Liver (tissue), 9 donors: ENCODE results near the gene PRR23E. TPM values are rescaled to one million over a fixed set of nuclear protein-coding genes. Genes with fewer than 3 reads are reported as not detected.

Experiments
- DNase-seq: peaks from one replicate; pipeline ENCODE4 v3.0.0-alpha.2; 2017; ENCODE audit warnings: low spot score
- H3K27ac ChIP-seq, 2 donors: one replicate each; pipeline ENCODE4 v1.7.0; 2013; ENCODE audit warnings: inconsistent platforms in 2 of 2, low read length in 2 of 2, control low read depth in 1 of 2, low read depth in 1 of 2, mild to moderate bottlenecking in 1 of 2
- H3K27me3 ChIP-seq, 4 donors: one replicate each; pipeline versions ENCODE4 v1.6.1 to v1.7.0; 2013; ENCODE audit warnings: low read length in 3 of 4, inconsistent platforms in 1 of 4, mild to moderate bottlenecking in 1 of 4, moderate library complexity in 1 of 4; ENCODE audit not compliant: control insufficient read depth in 4 of 4, insufficient read depth in 4 of 4
- H3K36me3 ChIP-seq, 4 donors: one replicate each; pipeline versions ENCODE4 v1.6.1 to v1.7.0; 2013; ENCODE audit warnings: low read length in 3 of 4, mild to moderate bottlenecking in 3 of 4, low read depth in 1 of 4, moderate library complexity in 1 of 4; ENCODE audit not compliant: control insufficient read depth in 4 of 4, insufficient read depth in 3 of 4
- H3K4me1 ChIP-seq, 4 donors: one replicate each; pipeline versions ENCODE4 v1.6.1 to v1.7.0; 2013; ENCODE audit warnings: low read length in 3 of 4, mild to moderate bottlenecking in 3 of 4, moderate library complexity in 1 of 4; ENCODE audit not compliant: control insufficient read depth in 4 of 4, insufficient read depth in 4 of 4
- H3K4me3 ChIP-seq, 3 donors: one replicate each; pipeline versions ENCODE4 v1.6.1 to v1.7.0; 2013; ENCODE audit warnings: low read length in 3 of 3, control low read depth in 1 of 3, low read depth in 1 of 3, mild to moderate bottlenecking in 1 of 3
- H3K9ac ChIP-seq, 2 donors: one replicate each; pipeline ENCODE4 v1.7.0; 2013; ENCODE audit warnings: low read length in 2 of 2, mild to moderate bottlenecking in 2 of 2, moderate library complexity in 2 of 2, control low read depth in 1 of 2, low read depth in 1 of 2
- H3K9me3 ChIP-seq, 4 donors: one replicate each; pipeline versions ENCODE4 v1.6.1 to v1.7.0; 2013; ENCODE audit warnings: low read length in 3 of 4; ENCODE audit not compliant: control insufficient read depth in 4 of 4
- EGR1 ChIP-seq, 2 donors: IDR thresholded peaks; 2 replicates each; pipeline ENCODE4 v1.6.1; 2016 to 2018; ENCODE audit warnings: antibody characterized with exemption in 2 of 2, low read depth in 2 of 2
- FOXA2 ChIP-seq: IDR thresholded peaks from 2 replicates; pipeline ENCODE4 v1.6.1; 2016; ENCODE audit warnings: antibody characterized with exemption
- HNF4A ChIP-seq, 2 donors: conservative IDR thresholded peaks; 2 replicates each; pipeline ENCODE4 v1.6.1; 2016; ENCODE audit warnings: antibody characterized with exemption in 2 of 2, mild to moderate bottlenecking in 2 of 2
- HNF4G ChIP-seq: IDR thresholded peaks from 2 replicates; pipeline ENCODE4 v1.6.1; 2016; ENCODE audit warnings: antibody characterized with exemption
- JUND ChIP-seq, 2 donors: IDR thresholded peaks; 2 replicates each; pipeline ENCODE4 v1.6.1; 2016; ENCODE audit warnings: antibody characterized with exemption in 2 of 2
- NR2F2 ChIP-seq: IDR thresholded peaks from 2 replicates; pipeline ENCODE4 v1.6.1; 2016; ENCODE audit warnings: antibody characterized with exemption
- RAD21 ChIP-seq, 2 donors: IDR thresholded peaks; 2 replicates each; pipeline ENCODE4 v1.6.1; 2016; ENCODE audit warnings: antibody characterized with exemption in 2 of 2, mild to moderate bottlenecking in 2 of 2
- REST ChIP-seq: IDR thresholded peaks from 2 replicates; pipeline ENCODE4 v1.6.1; 2016; ENCODE audit warnings: antibody characterized with exemption, mild to moderate bottlenecking
- RXRA ChIP-seq, 2 donors: IDR thresholded peaks; 2 replicates each; pipeline ENCODE4 v1.6.1; 2017 to 2018; ENCODE audit warnings: antibody characterized with exemption in 2 of 2, mild to moderate bottlenecking in 1 of 2
- SP1 ChIP-seq: IDR thresholded peaks from 2 replicates; pipeline ENCODE4 v1.6.1; 2018; ENCODE audit warnings: antibody characterized with exemption, mild to moderate bottlenecking
- TAF1 ChIP-seq: conservative IDR thresholded peaks from 2 replicates; pipeline ENCODE4 v1.6.1; 2016; ENCODE audit warnings: antibody characterized with exemption, mild to moderate bottlenecking
- YY1 ChIP-seq: IDR thresholded peaks from 2 replicates; pipeline ENCODE4 v1.6.1; 2016; ENCODE audit warnings: antibody characterized with exemption, mild to moderate bottlenecking
- ZBTB33 ChIP-seq: IDR thresholded peaks from 2 replicates; pipeline ENCODE4 v1.6.1; 2016; ENCODE audit warnings: antibody characterized with exemption
- WGBS: extraction: QIAGEN DNeasy Blood & Tissue Kit; methylation state at CpG from one replicate; pipeline ENCODE4 v1.1.7; 2013; 5-methylcytosine and 5-hydroxymethylcytosine counted together
- polyA plus RNA-seq, 2 donors: library from polyadenylated mRNA; stranded (reverse) in 1 of 2; unstranded in 1 of 2; fragments of 200-250 nt in 1 of 2; fragments of >200 nt in 1 of 2; fragmentation: Nextera tagmentation in 1 of 2; extraction: Ambion mirVana in 1 of 2; gene quantifications; one replicate each; pipeline versions ENCODE4 v1.2.1 to v1.2.3, GENCODE V29; 2013 to 2015
- total RNA-seq, 2 donors: library from RNA; depleted of rRNA; stranded (reverse); fragments of >200 nt; gene quantifications; one replicate each; pipeline ENCODE4 v1.2.3, GENCODE V29; 2014
- TF ChIP-seq, protein P1 (sequence below): fragments of 150-350 bp; IDR thresholded peaks from 2 replicates; pipeline ENCODE4 v1.5.1; 2017; ENCODE audit warnings: improper control_type of control experiment, low read depth, low read length; ENCODE audit not compliant: missing input control
- TF ChIP-seq, protein P2 (sequence below): IDR thresholded peaks from 2 replicates; pipeline ENCODE4 v1.6.1; 2016; ENCODE audit warnings: antibody characterized with exemption
- donor health status: healthy.
- donor health status: healthy.
- donor health status: healthy.
- donor health status: healthy.
- donor health status: healthy.

Gene PRR23E
- total and polyA plus RNA-seq, 4 donors, result not detected

DNA sequence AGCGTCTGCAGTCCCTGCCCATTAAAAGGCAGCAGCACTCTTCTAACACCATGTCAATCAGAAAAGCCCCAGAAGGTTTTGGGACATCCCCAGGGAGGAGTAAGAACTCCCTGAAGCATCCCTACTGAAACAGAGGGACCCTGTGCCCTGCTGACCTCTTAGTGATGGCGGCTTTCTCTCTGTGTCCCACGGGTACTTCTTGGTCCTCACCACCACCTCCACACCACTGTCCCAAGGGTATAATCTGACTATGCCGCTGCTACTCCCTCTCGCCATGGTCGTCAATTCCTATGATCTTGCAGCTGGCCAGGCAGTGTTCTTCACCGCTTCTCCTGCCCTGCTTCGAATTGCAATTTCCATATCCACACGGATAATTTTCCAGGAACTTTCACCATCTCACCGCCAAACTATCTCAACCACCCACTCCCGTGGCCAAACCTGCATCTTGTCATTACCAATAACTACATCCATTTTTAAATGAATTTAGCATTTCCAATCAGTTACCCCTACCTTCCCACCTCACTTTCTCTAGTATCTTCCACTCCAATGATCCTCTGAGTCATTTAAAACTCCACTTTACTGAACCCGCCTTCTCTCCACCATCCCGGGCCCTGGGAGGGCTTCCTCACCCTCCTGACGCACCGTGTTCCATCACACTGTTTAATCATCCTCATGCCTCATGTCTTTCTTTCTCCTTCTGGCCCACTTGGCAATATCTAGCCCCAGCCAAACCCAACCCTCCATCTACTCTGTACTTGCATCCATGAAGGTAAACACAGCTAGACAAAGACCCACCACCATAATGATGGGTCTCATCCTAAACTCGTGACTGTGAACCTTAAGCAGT lies 23.7 kb downstream of the PRR23E start:
- TF ChIP-seq HNF4A (conservative IDR thresholded peaks at IDR 0.05) (no peak), FOXA2 (no peak), YY1 (no peak), RXRA (IDR thresholded peaks at IDR 0.05) (no peak), NR2F2 (no peak), REST (no peak), SP1 (no peak), EGR1 (IDR thresholded peaks at IDR 0.05; ENCODE audit: low read depth in 2 of 2) (no peak)
- TF ChIP-seq, protein P1, sequence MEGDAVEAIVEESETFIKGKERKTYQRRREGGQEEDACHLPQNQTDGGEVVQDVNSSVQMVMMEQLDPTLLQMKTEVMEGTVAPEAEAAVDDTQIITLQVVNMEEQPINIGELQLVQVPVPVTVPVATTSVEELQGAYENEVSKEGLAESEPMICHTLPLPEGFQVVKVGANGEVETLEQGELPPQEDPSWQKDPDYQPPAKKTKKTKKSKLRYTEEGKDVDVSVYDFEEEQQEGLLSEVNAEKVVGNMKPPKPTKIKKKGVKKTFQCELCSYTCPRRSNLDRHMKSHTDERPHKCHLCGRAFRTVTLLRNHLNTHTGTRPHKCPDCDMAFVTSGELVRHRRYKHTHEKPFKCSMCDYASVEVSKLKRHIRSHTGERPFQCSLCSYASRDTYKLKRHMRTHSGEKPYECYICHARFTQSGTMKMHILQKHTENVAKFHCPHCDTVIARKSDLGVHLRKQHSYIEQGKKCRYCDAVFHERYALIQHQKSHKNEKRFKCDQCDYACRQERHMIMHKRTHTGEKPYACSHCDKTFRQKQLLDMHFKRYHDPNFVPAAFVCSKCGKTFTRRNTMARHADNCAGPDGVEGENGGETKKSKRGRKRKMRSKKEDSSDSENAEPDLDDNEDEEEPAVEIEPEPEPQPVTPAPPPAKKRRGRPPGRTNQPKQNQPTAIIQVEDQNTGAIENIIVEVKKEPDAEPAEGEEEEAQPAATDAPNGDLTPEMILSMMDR, result no peak
- TF ChIP-seq, protein P2, sequence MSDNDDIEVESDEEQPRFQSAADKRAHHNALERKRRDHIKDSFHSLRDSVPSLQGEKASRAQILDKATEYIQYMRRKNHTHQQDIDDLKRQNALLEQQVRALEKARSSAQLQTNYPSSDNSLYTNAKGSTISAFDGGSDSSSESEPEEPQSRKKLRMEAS, result no peak
- Histone ChIP-seq H3K9ac (no peak overlapping the region), H3K4me3 (no peak overlapping the region), H3K9me3 (no peaks in the 10 kb centered on the region), H3K36me3 (no peaks in the 10 kb centered on the region), H3K4me1 (no peaks in the 10 kb centered on the region), H3K27me3 (peaks cover 0 to 20% (median 4%) of the 10 kb centered on the region in 4 donors), H3K27ac (no peak overlapping the region)
- 75% methylated on average over 16 of the region's 16 CpGs for WGBS
- no peak for DNase-seq

- Histone ChIP-seq H3K9me3 (no peaks in the 10 kb centered on the region), H3K36me3 (no peaks in the 10 kb centered on the region), H3K9ac (no peak overlapping the region), H3K27me3 (peaks cover 0 to 20% (median 5%) of the 10 kb centered on the region in 4 donors), H3K4me3 (no peak overlapping the region), H3K27ac (no peak overlapping the region), H3K4me1 (no peaks in the 10 kb centered on the region)
- 63% methylated on average over 9 of the region's 9 CpGs for WGBS
- no peak for DNase-seq
- TF ChIP-seq REST (no peak), HNF4G (no peak), ZBTB33 (no peak), HNF4A (conservative IDR thresholded peaks at IDR 0.05) (no peak), RXRA (IDR thresholded peaks at IDR 0.05) (no peak), YY1 (no peak), SP1 (no peak), RAD21 (IDR thresholded peaks at IDR 0.05) (no peak), TAF1 (no peak), EGR1 (IDR thresholded peaks at IDR 0.05; ENCODE audit: low read depth in 2 of 2) (no peak), JUND (IDR thresholded peaks at IDR 0.05) (no peak), NR2F2 (no peak), FOXA2 (no peak)
- TF ChIP-seq, protein P2, result no peak
Observed at GRCh38 chr3:127217596-127218453, 24.9 kb downstream of the PRR23E start.
